Measurements from ENCODE around the gene SUGCT. TPM values are rescaled to one million over a fixed set of nuclear protein-coding genes. Genes with fewer than 3 reads are reported as not detected.

Gene SUGCT
- total and polyA plus RNA-seq, 2 of the 8 experiments (the other 6 are each of a cell fraction or from before 2014, with no cell fraction given): 2.8 to 5.4 TPM

DNA sequence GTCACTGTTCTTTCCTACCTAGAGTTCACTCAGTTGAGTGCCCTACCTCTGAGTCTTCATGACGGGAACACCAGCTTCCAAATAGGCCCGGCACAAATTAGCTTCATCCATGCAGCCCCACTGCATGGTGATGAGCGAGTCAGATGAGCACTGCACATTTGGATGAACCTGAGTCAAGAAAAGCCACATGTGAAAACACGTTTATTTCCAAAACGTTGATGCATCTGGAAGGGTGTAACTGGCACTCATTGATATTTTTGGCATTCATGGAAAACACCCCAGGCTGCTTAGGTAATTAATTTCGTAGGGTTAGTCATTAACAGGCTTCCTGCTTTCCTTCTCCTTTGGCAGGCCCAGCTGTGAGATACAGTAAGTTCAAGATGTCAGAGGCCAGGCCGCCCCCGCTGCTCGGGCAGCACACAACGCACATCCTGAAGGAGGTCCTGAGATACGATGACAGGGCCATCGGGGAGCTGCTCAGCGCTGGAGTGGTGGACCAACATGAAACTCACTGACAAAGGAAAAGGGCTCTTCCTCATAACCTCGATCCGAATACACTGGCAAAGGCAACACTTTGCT lies 725.2 kb downstream of the SUGCT start:
- H4K91ac ChIP-seq (replicated peaks; ENCODE audit: insufficient read length, low read length): no peak overlapping the region
- FAIRE-seq: no peak
- H2BK15ac ChIP-seq (ENCODE audit: low read length): no peak overlapping the region
- H3K4me1 ChIP-seq (replicated peaks in 1 of 4; ENCODE audit: control insufficient read depth in 3 of 4, insufficient read depth in 4 of 4, low read length in 3 of 4): no peaks in the 10 kb centered on the region
- no peak overlapping the region for H2AK5ac ChIP-seq (ENCODE audit: low read depth, low read length)
- H3K18ac ChIP-seq (ENCODE audit: extremely low read depth, low read length): no peak overlapping the region
- no peaks in the 10 kb centered on the region; the same call in 1 of the 2 replicates for H3K23me2 ChIP-seq (ENCODE audit: low read depth, low read length)
- H3K36me3 ChIP-seq (ENCODE audit: control insufficient read depth in 2 of 4, insufficient read depth in 4 of 4, low read length in 3 of 4): no peaks in the 10 kb centered on the region
- H3K23ac ChIP-seq (ENCODE audit: insufficient read length): no peak overlapping the region
- no peak overlapping the region for H4K5ac ChIP-seq (ENCODE audit: insufficient read length, low read depth, low read length)
- no peak overlapping the region for H2BK20ac ChIP-seq (ENCODE audit: low read length)
- H4K20me1 ChIP-seq (replicated peaks in 1 of 2; ENCODE audit: control insufficient read depth in 1 of 2, insufficient read depth in 2 of 2, low read length in 2 of 2): no peaks in the 10 kb centered on the region
- H3K9me3 ChIP-seq (ENCODE audit: insufficient read depth in 2 of 2, low read depth in 1 of 2, low read length in 1 of 2): no peaks in the 10 kb centered on the region
- no peaks in the 10 kb centered on the region for H3K27me3 ChIP-seq (replicated peaks in 1 of 4; ENCODE audit: control insufficient read depth in 3 of 4, extremely low read depth in 1 of 4, insufficient read depth in 3 of 4, low read length in 3 of 4)
- no peak overlapping the region for H3K56ac ChIP-seq (replicated peaks; ENCODE audit: insufficient read length, low read depth, low read length)
- H4K8ac ChIP-seq (ENCODE audit: extremely low read depth, insufficient read depth, low read length): no peak overlapping the region
- H3K14ac ChIP-seq (ENCODE audit: insufficient read length): no peak overlapping the region
- H2AFZ ChIP-seq (ENCODE audit: low read length): no peak overlapping the region
- WGBS, 2 experiments (ENCODE audit: extremely low coverage in 1 of 2, insufficient coverage in 1 of 2, insufficient read length in 1 of 2, insufficient replicate concordance in 2 of 2, low coverage in 1 of 2, low lambda C conversion rate in 2 of 2, missing lambda C conversion rate in 1 of 2): 90% methylated on average over 15 of the region's 15 CpGs; no CpG with 5 or more reads in 1 of the 2 experiments
- H2BK12ac ChIP-seq (ENCODE audit: low read depth, low read length): no peak overlapping the region
- H3K79me2 ChIP-seq (ENCODE audit: control insufficient read depth in 1 of 2, insufficient read depth in 2 of 2, low read length in 2 of 2): no peaks in the 10 kb centered on the region
- H3K9ac ChIP-seq (replicated peaks in 1 of 4; ENCODE audit: extremely low read depth in 1 of 4, low read depth in 3 of 4, low read length in 3 of 4): no peak overlapping the region
- no peak overlapping the region for H2BK120ac ChIP-seq (replicated peaks; ENCODE audit: low read depth, low read length)
- no peak overlapping the region for H3K4me2 ChIP-seq (ENCODE audit: insufficient read depth in 1 of 2, low read depth in 2 of 2, low read length in 2 of 2)
- ChIA-PET CTCF (ENCODE audit: partially characterized antibody) (interaction anchor here (0.6 to 1.5 kb wide), 2 partner anchors 32 to 396 kb away, joined by 3 read pairs; no protein-coding TSS in a partner anchor), POLR2A (ENCODE audit: partially characterized antibody) (no interaction called here)
- H3K79me1 ChIP-seq (ENCODE audit: low read depth, low read length): no peaks in the 10 kb centered on the region
- H3K27ac ChIP-seq (ENCODE audit: low read depth, low read length): no peak overlapping the region
- no peak for DNase-seq (ENCODE audit: low read depth in 1 of 2, low spot score in 2 of 2)
- no peak overlapping the region for H3K4me3 ChIP-seq (ENCODE audit: extremely low read depth in 1 of 4, insufficient read depth in 2 of 4, low read depth in 3 of 4, low read length in 4 of 4)
- H2BK5ac ChIP-seq (ENCODE audit: low read depth, low read length): no peak overlapping the region
- no peak overlapping the region for H3K4ac ChIP-seq (replicated peaks; ENCODE audit: insufficient read length, low read depth, low read length)
- TF ChIP-seq GTF2F1 (IDR thresholded peaks at IDR 0.05; ENCODE audit: borderline replicate concordance, low read depth, low read length): no peak
- TF ChIP-seq, protein P1, sequence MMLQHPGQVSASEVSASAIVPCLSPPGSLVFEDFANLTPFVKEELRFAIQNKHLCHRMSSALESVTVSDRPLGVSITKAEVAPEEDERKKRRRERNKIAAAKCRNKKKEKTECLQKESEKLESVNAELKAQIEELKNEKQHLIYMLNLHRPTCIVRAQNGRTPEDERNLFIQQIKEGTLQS (IDR thresholded peaks at IDR 0.05; ENCODE audit: insufficient read depth, low read depth, low read length): no peak
- no peak for TF ChIP-seq CTCF (IDR thresholded peaks at IDR 0.05; ENCODE audit: control extremely low read depth in 1 of 3, insufficient read depth in 1 of 3, low read depth in 1 of 3, low read length in 3 of 3)
- no peak for TF ChIP-seq RBBP5 (IDR thresholded peaks at IDR 0.05; ENCODE audit: borderline replicate concordance, low read depth, low read length)
- no peak for TF ChIP-seq SIN3A (conservative IDR thresholded peaks at IDR 0.05 in 1 of 2, IDR thresholded peaks at IDR 0.05 in 1 of 2; ENCODE audit: low read depth in 1 of 2, low read length in 2 of 2)
- TF ChIP-seq MAFK (IDR thresholded peaks at IDR 0.05; ENCODE audit: low read depth, low read length): no peak
- no peak for TF ChIP-seq RFX5 (IDR thresholded peaks at IDR 0.05; ENCODE audit: borderline replicate concordance, low read depth, low read length)
- TF ChIP-seq RAD21 (IDR thresholded peaks at IDR 0.05 in 1 of 2, conservative IDR thresholded peaks at IDR 0.05 in 1 of 2; ENCODE audit: low read depth in 2 of 2, low read length in 2 of 2): no peak
- TF ChIP-seq POU5F1 (IDR thresholded peaks at IDR 0.05; ENCODE audit: low read depth, low read length): no peak
